GM08714 (cell line): Measurements from ENCODE around the gene GOLGA6L7.
"Not testable (repeated sequence)": the region's sequence is repeated elsewhere in the genome, so short reads cannot be mapped to it uniquely, and the experiment has no call there.

Experiments
- H3K4me3 ChIP-seq: fragments of 200-500 bp; sonication (Bioruptor generic); 2 replicates; pipeline ENCODE4 v1.5.1; 2014; ENCODE audit warnings: mild to moderate bottlenecking, low read length, inconsistent platforms
- ZNF274 ChIP-seq: IDR thresholded peaks from 2 replicates; pipeline ENCODE4 v1.6.1; 2012; ENCODE audit warnings: mild to moderate bottlenecking, low read depth, low read length

The GOLGA6L7 gene

GRCh38 chr15:28875461-28876000 is 27.1 kb upstream of the GOLGA6L7 start:
- no peak overlapping the region for H3K4me3 ChIP-seq
- no peak for TF ChIP-seq ZNF274

GRCh38 chr15:28873585-28874190 is 25.2 kb upstream of the GOLGA6L7 start:
- no peak overlapping the region for H3K4me3 ChIP-seq
- TF ChIP-seq ZNF274: no peak

GRCh38 chr15:28873006-28873405 is 24.6 kb upstream of the GOLGA6L7 start:
- TF ChIP-seq ZNF274: no peak
- H3K4me3 ChIP-seq: no peak overlapping the region

GRCh38 chr15:28871168-28871567 is 22.7 kb upstream of the GOLGA6L7 start:
- no peak overlapping the region for H3K4me3 ChIP-seq
- TF ChIP-seq ZNF274: no peak

GRCh38 chr15:28868744-28869345 is 20.4 kb upstream of the GOLGA6L7 start:
- H3K4me3 ChIP-seq: no peak overlapping the region
- no peak for TF ChIP-seq ZNF274

GRCh38 chr15:28861589-28862293 is 13.3 kb upstream of the GOLGA6L7 start:
- not testable (repeated sequence) for H3K4me3 ChIP-seq

GRCh38 chr15:28861031-28861534 is 12.6 kb upstream of the GOLGA6L7 start:
- no peak overlapping the region for H3K4me3 ChIP-seq
- TF ChIP-seq ZNF274: no peak

GRCh38 chr15:28854578-28854977 is 6.1 kb upstream of the GOLGA6L7 start:
- not testable (repeated sequence) for H3K4me3 ChIP-seq

GRCh38 chr15:28853654-28854053 is 5.2 kb upstream of the GOLGA6L7 start:
- H3K4me3 ChIP-seq: not testable (repeated sequence)

GRCh38 chr15:28849766-28850165 is 1.3 kb upstream of the GOLGA6L7 start:
- not testable (repeated sequence) for H3K4me3 ChIP-seq

GRCh38 chr15:28849271-28849670 is 827 bp upstream of the GOLGA6L7 start:
- H3K4me3 ChIP-seq: not testable (repeated sequence)

- H3K4me3 ChIP-seq: not testable (repeated sequence)
Measured at GRCh38 chr15:28847959-28848358, 485 bp downstream of the GOLGA6L7 start.

GRCh38 chr15:28847247-28847646 is 1.2 kb downstream of the GOLGA6L7 start:
- H3K4me3 ChIP-seq: not testable (repeated sequence)

GRCh38 chr15:28844147-28844546 is 4.3 kb downstream of the GOLGA6L7 start:
- not testable (repeated sequence) for H3K4me3 ChIP-seq

GRCh38 chr15:28843520-28843919 is 4.9 kb downstream of the GOLGA6L7 start:
- not testable (repeated sequence) for H3K4me3 ChIP-seq

- H3K4me3 ChIP-seq: not testable (repeated sequence)
Measured at GRCh38 chr15:28842210-28842609, 6.2 kb downstream of the GOLGA6L7 start.

- H3K4me3 ChIP-seq: not testable (repeated sequence)
Measured at GRCh38 chr15:28840285-28840684, 8.2 kb downstream of the GOLGA6L7 start.

- H3K4me3 ChIP-seq: not testable (repeated sequence)
Measured at GRCh38 chr15:28834957-28835585, 13.4 kb downstream of the GOLGA6L7 start.

GRCh38 chr15:28831897-28832587 is 16.4 kb downstream of the GOLGA6L7 start:
- H3K4me3 ChIP-seq: not testable (repeated sequence)

- not testable (repeated sequence) for H3K4me3 ChIP-seq
Measured at GRCh38 chr15:28821420-28821819, 27.0 kb downstream of the GOLGA6L7 start.

- not testable (repeated sequence) for H3K4me3 ChIP-seq
Measured at GRCh38 chr15:28819930-28820295, 28.5 kb downstream of the GOLGA6L7 start.
